HG03575 (cell line): ENCODE data around the gene CFAP298.
"Not testable (repeated sequence)": the region's sequence is repeated elsewhere in the genome, so short reads cannot be mapped to it uniquely, and the experiment has no call there.

Experiments used
- ATAC-seq: cut with Tn5 transposase; IDR thresholded peaks from one replicate; pipeline ENCODE4 v1.9.1; 2021; ENCODE audit not compliant: unreplicated experiment, insufficient number of reproducible peaks, low FRiP score; ENCODE audit errors: extremely low read depth

The CFAP298 gene

GRCh38 chr21:32612075-32612998, at the start of gene CFAP298:
Gene CFAP298 (minus strand): TSS chr21:32612377. CDS start chr21:32612243, 134 bp downstream.
- peak; percentile 74 for ATAC-seq

- not testable (repeated sequence) for ATAC-seq
These were observed 49.0 kb upstream of the CFAP298 start for GRCh38 chr21:32661026-32661782.

GRCh38 chr21:32658524-32658923, 46.3 kb upstream of the CFAP298 start:
- no peak for ATAC-seq

GRCh38 chr21:32653326-32653901, 41.2 kb upstream of the CFAP298 start:
- ATAC-seq, result no peak

- ATAC-seq, result no peak
These were observed 36.0 kb upstream of the CFAP298 start for GRCh38 chr21:32648165-32648564.

- no peak for ATAC-seq
These were observed 33.3 kb upstream of the CFAP298 start for GRCh38 chr21:32645261-32646182.

- ATAC-seq, result no peak
These were observed 29.8 kb upstream of the CFAP298 start for GRCh38 chr21:32641710-32642698.

GRCh38 chr21:32626621-32627196, 14.5 kb upstream of the CFAP298 start:
- no peak for ATAC-seq

- not testable (repeated sequence) for ATAC-seq
These were observed 6.0 kb upstream of the CFAP298 start for GRCh38 chr21:32618218-32618617.

GRCh38 chr21:32613436-32614043, 1.4 kb upstream of the CFAP298 start:
- ATAC-seq, result no peak

GRCh38 chr21:32612999-32613337, 791 bp upstream of the CFAP298 start:
- no peak for ATAC-seq

GRCh38 chr21:32611471-32611997, 643 bp downstream of the CFAP298 start:
- ATAC-seq, result no peak

GRCh38 chr21:32610940-32611339, 1.2 kb downstream of the CFAP298 start:
- ATAC-seq, result not testable (repeated sequence)

GRCh38 chr21:32608851-32609250, 3.3 kb downstream of the CFAP298 start:
- ATAC-seq, result no peak

GRCh38 chr21:32605469-32605868, 6.7 kb downstream of the CFAP298 start:
- no peak for ATAC-seq

GRCh38 chr21:32604464-32604863, 7.7 kb downstream of the CFAP298 start:
- ATAC-seq, result no peak

GRCh38 chr21:32603131-32603530, 9.0 kb downstream of the CFAP298 start:
- ATAC-seq, result no peak
